ENCODE results near the gene IL1RN.
A peak's percentile ranks its signal among the peaks of the same experiment; 100 is the strongest.

The IL1RN gene

DNA sequence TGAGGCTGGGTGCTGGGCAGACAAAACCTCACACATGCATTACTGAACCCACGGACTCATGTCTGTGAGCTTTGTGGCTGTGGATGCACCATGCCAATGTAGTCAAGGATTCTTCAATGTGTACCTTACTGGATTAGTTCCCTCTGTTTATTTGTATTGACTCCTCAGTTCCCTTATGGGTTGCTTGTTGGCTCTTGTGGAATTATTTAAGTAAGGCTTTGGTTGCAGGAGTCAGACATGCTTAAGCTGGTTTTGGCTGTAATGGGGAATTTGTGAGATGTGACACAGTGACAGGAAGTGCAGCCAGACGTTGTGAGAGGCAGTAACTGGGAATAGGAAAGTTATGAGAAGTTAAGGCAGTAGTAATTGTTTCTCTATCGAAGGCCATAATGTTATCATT lies 13.6 kb upstream of the IL1RN start:
- H3K4me3 ChIP-seq (replicated peaks; ENCODE audit: low read depth, low read length), result no peak overlapping the region
- TF ChIP-seq, protein P1, sequence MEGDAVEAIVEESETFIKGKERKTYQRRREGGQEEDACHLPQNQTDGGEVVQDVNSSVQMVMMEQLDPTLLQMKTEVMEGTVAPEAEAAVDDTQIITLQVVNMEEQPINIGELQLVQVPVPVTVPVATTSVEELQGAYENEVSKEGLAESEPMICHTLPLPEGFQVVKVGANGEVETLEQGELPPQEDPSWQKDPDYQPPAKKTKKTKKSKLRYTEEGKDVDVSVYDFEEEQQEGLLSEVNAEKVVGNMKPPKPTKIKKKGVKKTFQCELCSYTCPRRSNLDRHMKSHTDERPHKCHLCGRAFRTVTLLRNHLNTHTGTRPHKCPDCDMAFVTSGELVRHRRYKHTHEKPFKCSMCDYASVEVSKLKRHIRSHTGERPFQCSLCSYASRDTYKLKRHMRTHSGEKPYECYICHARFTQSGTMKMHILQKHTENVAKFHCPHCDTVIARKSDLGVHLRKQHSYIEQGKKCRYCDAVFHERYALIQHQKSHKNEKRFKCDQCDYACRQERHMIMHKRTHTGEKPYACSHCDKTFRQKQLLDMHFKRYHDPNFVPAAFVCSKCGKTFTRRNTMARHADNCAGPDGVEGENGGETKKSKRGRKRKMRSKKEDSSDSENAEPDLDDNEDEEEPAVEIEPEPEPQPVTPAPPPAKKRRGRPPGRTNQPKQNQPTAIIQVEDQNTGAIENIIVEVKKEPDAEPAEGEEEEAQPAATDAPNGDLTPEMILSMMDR (IDR thresholded peaks at IDR 0.05; ENCODE audit: low read length, missing control alignments), result no peak
- no peak for DNase-seq (ENCODE audit: low read depth)

DNA sequence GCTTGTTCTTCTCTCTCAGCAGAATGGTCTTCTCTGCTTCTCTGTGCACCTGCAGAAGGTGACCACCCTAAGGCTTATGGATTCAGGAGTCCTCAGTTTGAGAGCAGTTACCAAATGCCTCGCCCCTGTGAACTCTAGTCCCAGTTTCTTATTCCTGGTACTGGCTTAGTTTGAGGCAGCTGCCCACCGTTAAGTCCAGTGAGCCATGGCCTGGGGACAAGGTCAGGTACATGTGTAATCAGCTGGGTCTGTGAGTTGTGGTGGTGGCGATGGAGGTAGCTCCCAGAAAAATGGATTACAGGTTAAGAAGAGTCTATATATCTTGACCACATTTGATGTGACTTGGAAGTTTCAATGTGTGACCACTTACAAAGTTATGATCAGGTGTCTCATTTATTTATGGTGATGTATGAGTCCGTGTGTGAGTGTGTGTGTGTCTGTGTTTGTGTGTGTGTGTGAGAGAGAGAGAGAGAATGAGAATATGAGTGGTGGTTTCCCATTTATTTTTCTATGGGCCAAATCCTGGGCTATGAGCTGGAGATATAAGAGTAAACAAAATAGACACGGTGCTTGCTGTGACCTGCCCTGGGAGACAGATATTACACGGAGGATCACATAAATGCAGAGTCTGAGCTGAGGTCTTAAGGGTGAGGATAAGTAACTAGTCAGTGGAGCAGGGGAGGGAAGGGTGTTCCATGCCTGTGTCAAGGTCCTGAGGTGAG lies 13.0 kb upstream of the IL1RN start:
- no peak overlapping the region for H3K4me3 ChIP-seq (replicated peaks; ENCODE audit: low read depth, low read length)
- DNase-seq (ENCODE audit: low read depth), result no peak
- TF ChIP-seq, protein P1 (IDR thresholded peaks at IDR 0.05; ENCODE audit: low read length, missing control alignments), result no peak

DNA sequence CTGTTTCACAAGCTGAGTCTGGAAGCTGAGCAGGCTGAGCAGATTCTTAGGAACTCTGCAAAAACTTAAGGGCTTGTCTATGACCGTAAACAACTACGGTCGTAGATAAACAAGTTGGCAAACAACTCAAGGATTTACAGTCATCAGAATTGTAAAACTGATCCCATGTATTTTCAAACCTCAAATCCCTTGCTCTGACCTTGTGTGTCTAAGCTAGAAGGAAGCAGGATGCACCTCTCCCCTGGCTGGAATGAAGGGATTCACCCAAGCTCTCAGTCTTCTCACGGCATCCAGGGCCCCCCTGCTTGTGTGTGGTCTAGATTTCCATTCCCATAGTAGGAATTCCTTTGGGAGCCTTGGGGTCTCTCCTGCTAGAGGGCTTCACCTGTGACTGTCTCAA lies 12.4 kb upstream of the IL1RN start:
- H3K4me3 ChIP-seq (replicated peaks; ENCODE audit: low read depth, low read length), result no peak overlapping the region
- TF ChIP-seq, protein P1 (IDR thresholded peaks at IDR 0.05; ENCODE audit: low read length, missing control alignments), result no peak
- no peak for DNase-seq (ENCODE audit: low read depth)

DNA sequence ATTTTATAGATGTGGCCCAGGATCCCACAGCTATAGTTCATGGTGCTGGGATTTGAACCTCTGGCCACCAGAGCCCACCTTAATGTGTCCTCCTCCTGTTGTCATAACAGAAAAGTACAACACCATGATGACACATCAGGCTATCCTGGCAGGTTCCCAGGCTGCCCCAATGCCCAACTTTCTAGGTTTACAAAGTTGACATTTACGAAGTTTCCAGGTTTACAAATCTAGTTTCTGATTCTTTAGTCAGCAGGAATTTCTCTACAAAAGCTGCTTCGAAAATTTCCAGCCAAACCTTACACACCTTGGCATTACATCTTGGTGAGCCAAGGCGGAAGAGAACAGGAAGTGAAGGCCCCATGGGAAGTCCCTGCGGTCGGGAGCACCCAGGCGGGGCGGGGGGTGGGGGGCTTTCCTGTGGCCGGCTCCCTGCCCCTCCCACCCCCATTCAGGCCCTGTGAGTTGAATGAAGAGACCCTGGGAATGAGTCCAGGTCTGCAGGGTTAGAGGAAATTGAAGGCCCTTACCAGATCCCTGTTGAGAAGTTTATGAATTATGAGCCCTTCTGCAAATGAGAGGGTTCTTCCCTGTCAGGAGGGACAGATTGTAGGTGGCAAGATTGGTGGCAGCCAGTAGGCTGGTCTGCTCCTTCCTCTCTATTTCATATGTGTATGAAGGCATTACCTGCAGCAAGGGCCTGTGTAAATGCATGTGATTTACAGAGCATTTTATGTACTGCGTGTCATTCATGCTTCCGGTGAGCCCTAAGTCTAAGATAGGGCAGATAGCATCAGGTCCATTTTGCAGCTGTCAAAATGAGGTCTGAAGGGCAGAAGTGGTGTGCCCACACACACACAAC lies 11.1 kb upstream of the IL1RN start:
- H3K4me3 ChIP-seq (replicated peaks; ENCODE audit: low read depth, low read length), result no peak overlapping the region
- TF ChIP-seq, protein P1 (IDR thresholded peaks at IDR 0.05; ENCODE audit: low read length, missing control alignments), result no peak
- no peak for DNase-seq (ENCODE audit: low read depth)

DNA sequence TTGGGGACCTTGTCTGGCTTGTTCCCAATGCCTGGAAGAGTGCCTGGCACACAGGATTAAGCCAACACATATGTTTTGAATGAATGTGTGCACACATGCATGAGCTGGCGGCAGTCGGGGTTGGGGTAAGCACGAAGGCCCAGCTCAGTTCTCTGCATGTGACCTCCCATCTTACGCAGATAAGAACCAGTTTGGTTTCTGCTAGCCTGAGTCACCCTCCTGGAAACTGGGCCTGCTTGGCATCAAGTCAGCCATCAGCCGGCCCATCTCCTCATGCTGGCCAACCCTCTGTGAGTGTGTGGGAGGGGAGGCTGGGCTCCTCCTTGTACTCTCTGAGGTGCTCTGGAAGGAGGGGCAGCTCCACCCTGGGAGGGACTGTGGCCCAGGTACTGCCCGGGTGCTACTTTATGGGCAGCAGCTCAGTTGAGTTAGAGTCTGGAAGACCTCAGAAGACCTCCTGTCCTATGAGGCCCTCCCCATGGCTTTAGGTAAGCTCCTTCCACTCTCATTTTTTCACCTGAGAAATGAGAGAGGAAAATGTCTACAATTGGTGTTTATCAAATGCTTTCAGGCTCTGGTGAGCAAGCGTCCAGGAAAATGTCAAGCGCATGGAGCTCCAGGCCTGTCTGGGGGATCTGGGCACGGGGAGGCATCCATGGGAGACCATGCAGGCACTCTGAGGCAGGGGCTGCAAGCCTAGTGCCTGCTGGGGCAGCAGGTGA lies 9.7 kb upstream of the IL1RN start:
- no peak overlapping the region for H3K4me3 ChIP-seq (replicated peaks; ENCODE audit: low read depth, low read length)
- peak; percentile 85 for DNase-seq (ENCODE audit: low read depth)
- TF ChIP-seq, protein P1 (IDR thresholded peaks at IDR 0.05; ENCODE audit: low read length, missing control alignments), result no peak

DNA sequence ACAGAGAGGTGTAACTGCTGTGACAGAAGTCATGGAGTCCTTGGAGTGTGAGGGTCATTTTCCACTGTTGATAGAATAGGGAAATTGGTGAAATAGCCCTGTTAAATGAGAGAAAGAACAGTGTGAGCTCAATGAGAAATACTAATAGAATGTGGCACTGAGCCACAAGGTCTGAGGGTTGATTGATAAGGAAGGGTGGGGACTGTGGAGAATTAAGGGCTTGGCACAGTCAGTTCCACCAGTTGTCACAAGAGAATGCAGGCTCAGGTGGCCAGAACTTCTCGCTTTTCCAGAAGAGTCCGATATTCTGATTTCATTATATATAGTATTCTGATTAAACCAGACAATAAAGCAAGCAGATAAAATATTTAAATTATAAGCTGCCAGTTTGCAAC lies 9.1 kb upstream of the IL1RN start:
- TF ChIP-seq, protein P1 (IDR thresholded peaks at IDR 0.05; ENCODE audit: low read length, missing control alignments), result no peak
- DNase-seq (ENCODE audit: low read depth), result no peak
- H3K4me3 ChIP-seq (replicated peaks; ENCODE audit: low read depth, low read length), result no peak overlapping the region

Measured in fibroblast of pulmonary artery (primary cell).